Ishikawa (cell line): ENCODE results near the gene CDNF.

Experiments
- FOXM1 ChIP-seq: IDR thresholded peaks from 2 replicates; pipeline ENCODE4 v1.6.1; 2012; ENCODE audit warnings: low read depth, borderline replicate concordance
- YY1 ChIP-seq: IDR thresholded peaks from 2 replicates; pipeline ENCODE4 v1.6.1; 2012; ENCODE audit warnings: low read depth

DNA sequence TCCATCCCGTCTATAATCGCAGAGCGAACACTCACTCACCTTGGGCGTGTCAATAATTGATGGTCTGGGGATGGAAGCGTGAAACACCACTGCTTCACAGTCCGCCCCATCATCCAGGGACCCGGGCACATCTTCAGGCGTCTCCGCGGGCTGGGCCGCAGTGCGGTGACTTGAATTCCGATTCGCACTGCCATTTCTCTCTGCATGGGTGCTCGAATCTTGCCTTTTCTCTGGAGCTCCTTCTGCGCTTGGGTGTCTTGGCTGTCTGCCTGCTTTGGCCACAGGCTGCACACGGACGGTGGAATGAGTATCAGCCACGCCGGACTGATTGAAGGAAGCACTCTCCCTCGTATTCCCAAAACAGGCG is 63.6 kb downstream of the CDNF start:
- TF ChIP-seq FOXM1 (no peak), YY1 (no peak)
